Neuron (in vitro differentiated cells): ENCODE results near the gene CPM.
"Not testable (repeated sequence)": the region's sequence is repeated elsewhere in the genome, so short reads cannot be mapped to it uniquely, and the experiment has no call there.

Experiments
- H2AFZ ChIP-seq: one replicate; pipeline ENCODE4 v1.6.1; 2013; ENCODE audit warnings: low read depth, mild to moderate bottlenecking, inconsistent platforms, low read length, moderate library complexity
- H3K27me3 ChIP-seq: one replicate; pipeline ENCODE4 v1.6.1; 2013; ENCODE audit warnings: low read length; ENCODE audit not compliant: insufficient read depth
- H3K36me3 ChIP-seq: one replicate; pipeline ENCODE4 v1.6.1; 2013; ENCODE audit warnings: low read length; ENCODE audit not compliant: insufficient read depth
- H3K4me1 ChIP-seq: one replicate; pipeline ENCODE4 v1.6.1; 2013; ENCODE audit warnings: low read length; ENCODE audit not compliant: insufficient read depth
- H3K4me3 ChIP-seq: 2 replicates; pipeline ENCODE4 v1.5.1; 2013; ENCODE audit warnings: mild to moderate bottlenecking, low read length, moderate library complexity
- H3K9me3 ChIP-seq: one replicate; pipeline ENCODE4 v1.6.1; 2013; ENCODE audit warnings: low read length

The CPM gene

GRCh38 chr12:68842784-68843567 lies 90.0 kb downstream of the CPM start:
- no peaks in the 10 kb centered on the region for H3K27me3 ChIP-seq
- H3K36me3 ChIP-seq: peaks cover 61% of the 10 kb centered on the region
- H2AFZ ChIP-seq: no peak overlapping the region
- H3K4me3 ChIP-seq: no peak overlapping the region
- H3K9me3 ChIP-seq: no peaks in the 10 kb centered on the region
- no peaks in the 10 kb centered on the region for H3K4me1 ChIP-seq

GRCh38 chr12:68842123-68842522 lies 90.8 kb downstream of the CPM start:
- Histone ChIP-seq H3K36me3 (peaks cover 68% of the 10 kb centered on the region), H3K4me1 (no peaks in the 10 kb centered on the region), H2AFZ (no peak overlapping the region), H3K9me3 (no peaks in the 10 kb centered on the region), H3K4me3 (no peak overlapping the region), H3K27me3 (no peaks in the 10 kb centered on the region)

GRCh38 chr12:68841717-68842116 lies 91.3 kb downstream of the CPM start:
- Histone ChIP-seq H3K4me1 (no peaks in the 10 kb centered on the region), H3K36me3 (peaks cover 72% of the 10 kb centered on the region), H3K27me3 (no peaks in the 10 kb centered on the region), H3K9me3 (no peaks in the 10 kb centered on the region), H3K4me3 (no peak overlapping the region), H2AFZ (no peak overlapping the region)

- H3K36me3 ChIP-seq: peaks cover 77% of the 10 kb centered on the region
- not testable (repeated sequence) for H3K4me1 ChIP-seq, H3K27me3 ChIP-seq, H3K4me3 ChIP-seq, H3K9me3 ChIP-seq, H2AFZ ChIP-seq
Observed at GRCh38 chr12:68841175-68841574, 91.8 kb downstream of the CPM start.

GRCh38 chr12:68839183-68840147 lies 93.5 kb downstream of the CPM start:
- H3K36me3 ChIP-seq: peaks cover 86% of the 10 kb centered on the region

GRCh38 chr12:68838046-68838886 lies 94.7 kb downstream of the CPM start:
- H3K9me3 ChIP-seq: no peaks in the 10 kb centered on the region
- no peak overlapping the region for H3K4me3 ChIP-seq
- H2AFZ ChIP-seq: no peak overlapping the region
- peaks cover 87% of the 10 kb centered on the region for H3K36me3 ChIP-seq
- no peaks in the 10 kb centered on the region for H3K27me3 ChIP-seq
- H3K4me1 ChIP-seq: no peaks in the 10 kb centered on the region

More at GRCh38 chr12:68839183-68840147, 93.5 kb downstream of the CPM start:
- Histone ChIP-seq H3K27me3 (no peaks in the 10 kb centered on the region), H3K4me3 (no peak overlapping the region), H3K9me3 (no peaks in the 10 kb centered on the region), H2AFZ (no peak overlapping the region), H3K4me1 (no peaks in the 10 kb centered on the region)

GRCh38 chr12:68837215-68837614 lies 95.8 kb downstream of the CPM start:
- Histone ChIP-seq H3K36me3 (peaks cover 84% of the 10 kb centered on the region), H3K4me3 (no peak overlapping the region), H2AFZ (no peak overlapping the region), H3K4me1 (no peaks in the 10 kb centered on the region), H3K9me3 (no peaks in the 10 kb centered on the region), H3K27me3 (no peaks in the 10 kb centered on the region)

GRCh38 chr12:68835333-68835908 lies 97.5 kb downstream of the CPM start:
- H3K36me3 ChIP-seq: peaks cover 82% of the 10 kb centered on the region
- no peak overlapping the region for H3K4me3 ChIP-seq
- no peaks in the 10 kb centered on the region for H3K27me3 ChIP-seq
- no peaks in the 10 kb centered on the region for H3K9me3 ChIP-seq
- H3K4me1 ChIP-seq: no peaks in the 10 kb centered on the region
- no peak overlapping the region for H2AFZ ChIP-seq

- Histone ChIP-seq H2AFZ (no peak overlapping the region), H3K9me3 (no peaks in the 10 kb centered on the region), H3K4me1 (no peaks in the 10 kb centered on the region), H3K4me3 (no peak overlapping the region), H3K36me3 (peaks cover 85% of the 10 kb centered on the region), H3K27me3 (no peaks in the 10 kb centered on the region)
Observed at GRCh38 chr12:68833508-68833907, 99.5 kb downstream of the CPM start.

- Histone ChIP-seq H3K9me3 (no peaks in the 10 kb centered on the region), H3K4me3 (no peak overlapping the region), H2AFZ (no peak overlapping the region), H3K36me3 (peaks cover 86% of the 10 kb centered on the region), H3K4me1 (no peaks in the 10 kb centered on the region), H3K27me3 (no peaks in the 10 kb centered on the region)
Observed at GRCh38 chr12:68832504-68832867, 100.5 kb downstream of the CPM start.

- no peak overlapping the region for H2AFZ ChIP-seq
- H3K4me1 ChIP-seq: no peaks in the 10 kb centered on the region
- H3K9me3 ChIP-seq: no peaks in the 10 kb centered on the region
- H3K27me3 ChIP-seq: no peaks in the 10 kb centered on the region
- no peak overlapping the region for H3K4me3 ChIP-seq
- H3K36me3 ChIP-seq: peaks cover 86% of the 10 kb centered on the region
Observed at GRCh38 chr12:68831751-68832503, 101.0 kb downstream of the CPM start.

- Histone ChIP-seq H3K4me1 (no peaks in the 10 kb centered on the region), H3K4me3 (no peak overlapping the region), H3K9me3 (no peaks in the 10 kb centered on the region), H3K27me3 (no peaks in the 10 kb centered on the region), H3K36me3 (peaks cover 85% of the 10 kb centered on the region), H2AFZ (no peak overlapping the region)
Observed at GRCh38 chr12:68831272-68831671, 101.7 kb downstream of the CPM start.
